HEK293 (cell line): ENCODE results near the gene FOXF2.
A peak's percentile ranks its signal among the peaks of the same experiment; 100 is the strongest.

ENCODE experiments used
- CTCF ChIA-PET: fragments of 350-600 bp; formaldehyde crosslinking; extraction: SDS; loops from one replicate; lab custom pipeline; 2021; ENCODE audit warnings: antibody characterized with exemption; lab: Yijun Ruan, JAX
- POLR2A ChIA-PET: fragments of 300-600 bp; formaldehyde crosslinking; extraction: SDS; loops from one replicate; lab custom pipeline; 2020; ENCODE audit warnings: antibody characterized with exemption, inconsistent platforms; lab: Yijun Ruan, JAX
- H3K27ac ChIP-seq: fragments of 200-500 bp; sonication (Bioruptor generic); 2 replicates; pipeline ENCODE4 v1.5.1; 2014; ENCODE audit warnings: low read depth, low read length, control low read depth, inconsistent platforms; ENCODE audit errors: extremely low read depth
- H3K36me3 ChIP-seq, 2 experiments: fragments of 200-500 bp in 1 of 2; sonication (Bioruptor generic) in 1 of 2; 1 replicate in 1 of 2; 2 replicates in 1 of 2; pipeline ENCODE4 v1.5.1; 2014 to 2017; ENCODE audit warnings: inconsistent platforms in 2 of 2, low read length in 2 of 2; ENCODE audit not compliant: control insufficient read depth in 2 of 2, insufficient read depth in 1 of 2
- H3K4me1 ChIP-seq: fragments of 200-500 bp; sonication (Bioruptor generic); 2 replicates; pipeline ENCODE4 v1.5.1; 2014; ENCODE audit warnings: mild to moderate bottlenecking, low read length, inconsistent platforms; ENCODE audit not compliant: control insufficient read depth, insufficient read depth
- H3K4me3 ChIP-seq: 2 replicates; pipeline ENCODE4 v1.5.1; 2011; ENCODE audit warnings: low read depth, mild to moderate bottlenecking, control low read depth, low read length, moderate library complexity
- H3K9me3 ChIP-seq: fragments of 200-500 bp; sonication (Bioruptor generic); 2 replicates; pipeline ENCODE4 v1.5.1; 2014; ENCODE audit warnings: low read depth, low read length, inconsistent platforms; ENCODE audit not compliant: control insufficient read depth, insufficient read depth
- ELK4 ChIP-seq: IDR thresholded peaks from 2 replicates; pipeline ENCODE4 v1.6.1; 2011; ENCODE audit warnings: mild to moderate bottlenecking, low read depth, low read length, borderline replicate concordance
- IKZF3 ChIP-seq: fragments of 450-650 bp; IDR thresholded peaks from 2 replicates; pipeline ENCODE4 v1.5.0; 2018; ENCODE audit warnings: missing biosample characterization, mild to moderate bottlenecking, missing genetic modification characterization, moderate library complexity
- INSM2 ChIP-seq: fragments of 450-650 bp; formaldehyde crosslinking; IDR thresholded peaks from 2 replicates; pipeline ENCODE4 v1.5.1; 2016; ENCODE audit warnings: missing biosample characterization, missing genetic modification characterization
- KLF1 ChIP-seq: fragments of 450-650 bp; formaldehyde crosslinking; IDR thresholded peaks from 2 replicates; pipeline ENCODE4 v1.5.1; 2016; ENCODE audit warnings: missing biosample characterization, missing genetic modification characterization
- MEIS1 ChIP-seq: sonication (generic); formaldehyde crosslinking; IDR thresholded peaks from 2 replicates; pipeline ENCODE4 v1.8.1; 2022; ENCODE audit warnings: missing genetic modification reagents, mild to moderate bottlenecking, borderline replicate concordance
- PRDM4 ChIP-seq: fragments of 450-650 bp; formaldehyde crosslinking; IDR thresholded peaks from 2 replicates; pipeline ENCODE4 v1.5.1; 2017; ENCODE audit warnings: missing biosample characterization, missing genetic modification characterization
- RBAK ChIP-seq: fragments of 450-650 bp; formaldehyde crosslinking; IDR thresholded peaks from 2 replicates; pipeline ENCODE4 v1.5.1; 2016; ENCODE audit warnings: missing biosample characterization, missing genetic modification characterization
- TSHZ1 ChIP-seq: fragments of 450-650 bp; formaldehyde crosslinking; IDR thresholded peaks from 2 replicates; pipeline ENCODE4 v1.5.1; 2016; ENCODE audit warnings: missing biosample characterization, missing genetic modification characterization, borderline replicate concordance
- ZBTB26 ChIP-seq: fragments of 450-650 bp; formaldehyde crosslinking; optimal IDR thresholded peaks from 2 replicates; pipeline ENCODE3; 2016; ENCODE audit warnings: missing biosample characterization, mild to moderate bottlenecking, missing genetic modification characterization
- ZFHX2 ChIP-seq: fragments of 450-650 bp; formaldehyde crosslinking; conservative IDR thresholded peaks from 2 replicates; pipeline ENCODE4 v1.5.1; 2016; ENCODE audit warnings: missing biosample characterization, missing genetic modification characterization
- ZNF112 ChIP-seq: fragments of 450-650 bp; formaldehyde crosslinking; IDR thresholded peaks from 2 replicates; pipeline ENCODE4 v1.5.0; 2017; ENCODE audit warnings: missing biosample characterization, missing genetic modification characterization
- ZNF132 ChIP-seq: fragments of 450-650 bp; formaldehyde crosslinking; IDR thresholded peaks from 2 replicates; pipeline ENCODE4 v1.5.1; 2017; ENCODE audit warnings: missing biosample characterization, missing genetic modification characterization, borderline replicate concordance
- ZNF140 ChIP-seq: fragments of 450-650 bp; formaldehyde crosslinking; IDR thresholded peaks from 2 replicates; pipeline ENCODE4 v1.5.1; 2016; ENCODE audit warnings: missing biosample characterization, missing genetic modification characterization
- ZNF174 ChIP-seq: fragments of 450-650 bp; formaldehyde crosslinking; IDR thresholded peaks from 2 replicates; pipeline ENCODE4 v1.5.0; 2017; ENCODE audit warnings: missing biosample characterization, mild to moderate bottlenecking, missing genetic modification characterization
- ZNF341 ChIP-seq: fragments of 450-650 bp; formaldehyde crosslinking; IDR thresholded peaks from 2 replicates; pipeline ENCODE4; 2016; ENCODE audit warnings: low read depth, missing biosample characterization, missing genetic modification characterization
- ZNF354C ChIP-seq: fragments of 450-650 bp; formaldehyde crosslinking; IDR thresholded peaks from 2 replicates; pipeline ENCODE4 v1.5.1; 2016; ENCODE audit warnings: missing biosample characterization, missing genetic modification characterization, low read depth, borderline replicate concordance
- ZNF37A ChIP-seq: fragments of 450-650 bp; IDR thresholded peaks from 2 replicates; pipeline ENCODE4 v1.5.1; 2018; ENCODE audit warnings: missing biosample characterization, missing genetic modification characterization
- ZNF548 ChIP-seq: fragments of 450-650 bp; formaldehyde crosslinking; IDR thresholded peaks from 2 replicates; pipeline ENCODE4 v1.5.1; 2016; ENCODE audit warnings: missing biosample characterization, missing genetic modification characterization
- ZNF624 ChIP-seq: fragments of 450-650 bp; formaldehyde crosslinking; IDR thresholded peaks from 2 replicates; pipeline ENCODE4 v1.5.1; 2017; ENCODE audit warnings: missing biosample characterization, missing genetic modification characterization
- ZNF654 ChIP-seq: fragments of 450-650 bp; formaldehyde crosslinking; IDR thresholded peaks from 2 replicates; pipeline ENCODE4 v1.5.1; 2016; ENCODE audit warnings: low read depth, missing biosample characterization, missing genetic modification characterization
- ZNF701 ChIP-seq: fragments of 450-650 bp; formaldehyde crosslinking; IDR thresholded peaks from 2 replicates; pipeline ENCODE4 v1.5.1; 2016; ENCODE audit warnings: missing biosample characterization, missing genetic modification characterization

The FOXF2 gene

GRCh38 chr6:1403851-1404712 is 14.7 kb downstream of the FOXF2 start (continued):
- TF ChIP-seq MEIS1 (CRISPR knock-in tag) (no peak), ZNF37A (tag by site-specific recombination) (no peak), ZNF654 (tag by site-specific recombination) (no peak), ZFHX2 (tag by site-specific recombination) (no peak), ZBTB26 (tag by site-specific recombination) (no peak), ZNF140 (tag by site-specific recombination) (no peak), IKZF3 (no peak)

GRCh38 chr6:1404713-1405098 is 15.3 kb downstream of the FOXF2 start:
- Histone ChIP-seq H3K4me3 (no peak overlapping the region), H3K27ac (no peak overlapping the region), H3K4me1 (no peaks in the 10 kb centered on the region), H3K36me3 (no peaks in the 10 kb centered on the region; a peak in 1 of 3 replicates), H3K9me3 (no peaks in the 10 kb centered on the region)
- ChIA-PET POLR2A (no interaction called here), CTCF (interaction anchor here (0.9 to 2.1 kb wide), 2 partner anchors 20 to 35 kb away, joined by 4 to 6 read pairs; no protein-coding TSS in a partner anchor)
- no peak for TF ChIP-seq TSHZ1 (tag by site-specific recombination)
- TF ChIP-seq ZNF548 (tag by site-specific recombination): peak; percentile 94

- CTCF ChIA-PET: interaction anchor here (0.9 to 2.1 kb wide), 2 partner anchors 19 to 34 kb away, joined by 4 to 6 read pairs; no protein-coding TSS in a partner anchor
- TF ChIP-seq ZNF112: no peak
- TF ChIP-seq ZNF132 (tag by site-specific recombination): no peak
- TF ChIP-seq ZNF354C (tag by site-specific recombination): no peak
- TF ChIP-seq KLF1 (tag by site-specific recombination): no peak
- TF ChIP-seq ZNF174 (tag by site-specific recombination): no peak
- TF ChIP-seq ZNF624 (tag by site-specific recombination): no peak
- no peak for TF ChIP-seq ZNF341 (tag by site-specific recombination)
- TF ChIP-seq PRDM4 (tag by site-specific recombination): no peak
- TF ChIP-seq INSM2 (tag by site-specific recombination): no peak
- no peak for TF ChIP-seq ELK4
- TF ChIP-seq RBAK (tag by site-specific recombination): no peak
- no peak for TF ChIP-seq ZNF701 (tag by site-specific recombination)
Measured at GRCh38 chr6:1405221-1405620, 15.8 kb downstream of the FOXF2 start.

More at GRCh38 chr6:1405221-1405620, 15.8 kb downstream of the FOXF2 start:
- H3K27ac ChIP-seq: no peak overlapping the region
- H3K4me3 ChIP-seq: no peak overlapping the region
- H3K36me3 ChIP-seq: no peaks in the 10 kb centered on the region; a peak in 1 of 3 replicates
- H3K9me3 ChIP-seq: no peaks in the 10 kb centered on the region
- POLR2A ChIA-PET: no interaction called here
- H3K4me1 ChIP-seq: no peaks in the 10 kb centered on the region
